Ovary (tissue), 9 donors: Measurements from ENCODE around the gene OR5B21. TPM values are rescaled to one million over a fixed set of nuclear protein-coding genes. Genes with fewer than 3 reads are reported as not detected.

ENCODE experiments used
- DNase-seq, 5 donors: peaks; one replicate each; pipeline ENCODE4 v3.0.0-alpha.2; 2019 to 2020
- H3K27ac ChIP-seq, 2 donors: fragments of 200-600 bp; one replicate each; pipeline versions ENCODE4 v1.5.1 to v1.8.0; 2019 to 2022
- H3K27me3 ChIP-seq: fragments of 200-600 bp; one replicate; pipeline ENCODE4 v1.8.0; 2022
- H3K36me3 ChIP-seq: fragments of 200-600 bp; sonication (generic); one replicate; pipeline ENCODE4 v1.5.1; 2019
- H3K4me1 ChIP-seq: one replicate; pipeline ENCODE4 v1.8.1; 2013; ENCODE audit warnings: mild to moderate bottlenecking, moderate library complexity; ENCODE audit not compliant: insufficient read depth
- H3K4me3 ChIP-seq: fragments of 200-600 bp; sonication (generic); one replicate; pipeline ENCODE4 v1.5.1; 2017
- H3K9me3 ChIP-seq, 2 donors: fragments of 200-600 bp in 1 of 2; sonication (generic) in 1 of 2; one replicate each; pipeline versions ENCODE4 v1.5.1 to v1.8.1; 2013 to 2019; ENCODE audit warnings: mild to moderate bottlenecking in 1 of 2, moderate library complexity in 1 of 2
- EP300 ChIP-seq: sonication (generic); formaldehyde crosslinking; IDR thresholded peaks from one replicate; pipeline ENCODE4 v1.6.1; 2017; ENCODE audit warnings: antibody characterized with exemption
- POLR2A ChIP-seq: fragments of 450-650 bp; IDR thresholded peaks from one replicate; pipeline ENCODE4 v1.6.1; 2017; ENCODE audit warnings: antibody characterized with exemption, mild to moderate bottlenecking, moderate library complexity
- WGBS, 3 donors: extraction: QIAGEN DNeasy Blood & Tissue Kit in 1 of 3; methylation state at CpG; one replicate each; pipeline versions ENCODE4 v1.1.5 to v1.1.7; 2013 to 2017; 5-methylcytosine and 5-hydroxymethylcytosine counted together
- intact Hi-C, 4 donors: fragments of 100-400 bp; cut with DNase I; formaldehyde crosslinking; loops; one replicate each; pipeline versions ENCODE4 v1.11.0 to v1.15.1; 2022 to 2023
- polyA plus RNA-seq, 2 donors: library from polyadenylated mRNA; stranded (reverse); fragments of 200-250 nt in 1 of 2; fragments of 350-450 nt in 1 of 2; fragmentation: Illumina TruSeq in 1 of 2; extraction: RNeasy Lipid Tissue Mini Kit (QIAGEN cat#74804) in 1 of 2; gene quantifications; one replicate each; pipeline ENCODE4 v1.2.3, GENCODE V29; 2013 to 2014
- total RNA-seq, 7 donors: library from RNA; depleted of rRNA in 2 of 7; stranded (reverse); fragments of >200 nt in 2 of 7; fragmentation: NEBNext Ultra II Directional in 3 of 7; extraction: Animal tissue kit (Norgen Biotek cat#: 25700) in 3 of 7; gene quantifications; one replicate each; pipeline versions ENCODE4 v1.1.0 to v1.2.4, GENCODE V29; 2016 to 2023
- TF ChIP-seq, protein P1 (sequence below), 3 donors: fragments of 450-650 bp in 2 of 3; fragments of 200-600 bp in 1 of 3; IDR thresholded peaks; one replicate each; pipeline versions ENCODE4 v1.5.1 to v1.8.0; 2016 to 2022; ENCODE audit warnings: antibody characterized with exemption in 3 of 3, mild to moderate bottlenecking in 1 of 3
- donor health status: DM: no; HTN: no; CAD: no; lungs with moderate emphysema.
- donor health status: DM: no; HTN: no; CAD: no.
- donor health status: Bipolar disorder and iron deficiency.
- donor health status: DM: yes; HTN: yes; CAD: no.
- donor health status: DM: no; HTN: no; CAD: no.
- donor health status: DM: yes; HTN: yes; CAD: no.

Gene OR5B21
- total and polyA plus RNA-seq, 9 donors: 0.25 TPM; not detected in 8

DNA sequence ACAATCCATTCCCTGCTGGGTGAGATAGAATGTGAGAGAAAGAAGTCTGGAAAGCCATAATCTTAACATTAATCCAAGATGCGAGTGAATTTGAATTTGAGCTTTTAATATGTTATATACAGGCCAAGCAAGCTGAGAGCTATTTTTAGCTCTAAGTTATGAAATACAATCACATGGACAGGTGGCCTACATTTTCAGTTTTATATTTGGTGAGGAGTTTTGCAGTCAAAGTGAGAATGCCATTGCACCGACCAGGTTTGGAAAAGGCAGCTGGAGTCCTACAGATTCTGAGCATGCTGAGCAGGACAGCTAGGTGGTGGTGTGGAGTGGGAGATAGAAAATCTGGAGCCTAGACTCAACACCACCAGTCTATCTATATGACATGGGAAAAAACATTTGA is 12.0 kb downstream of the OR5B21 start:
- no peak for DNase-seq
- Histone ChIP-seq H3K9me3 (no peaks in the 10 kb centered on the region), H3K4me3 (no peak overlapping the region), H3K36me3 (no peaks in the 10 kb centered on the region), H3K27me3 (no peaks in the 10 kb centered on the region), H3K27ac (no peak overlapping the region), H3K4me1 (no peaks in the 10 kb centered on the region)
- 57 to 63% (median 61%) methylated on average over 2 of the region's 2 CpGs for WGBS, 3 donors
- TF ChIP-seq, protein P1, sequence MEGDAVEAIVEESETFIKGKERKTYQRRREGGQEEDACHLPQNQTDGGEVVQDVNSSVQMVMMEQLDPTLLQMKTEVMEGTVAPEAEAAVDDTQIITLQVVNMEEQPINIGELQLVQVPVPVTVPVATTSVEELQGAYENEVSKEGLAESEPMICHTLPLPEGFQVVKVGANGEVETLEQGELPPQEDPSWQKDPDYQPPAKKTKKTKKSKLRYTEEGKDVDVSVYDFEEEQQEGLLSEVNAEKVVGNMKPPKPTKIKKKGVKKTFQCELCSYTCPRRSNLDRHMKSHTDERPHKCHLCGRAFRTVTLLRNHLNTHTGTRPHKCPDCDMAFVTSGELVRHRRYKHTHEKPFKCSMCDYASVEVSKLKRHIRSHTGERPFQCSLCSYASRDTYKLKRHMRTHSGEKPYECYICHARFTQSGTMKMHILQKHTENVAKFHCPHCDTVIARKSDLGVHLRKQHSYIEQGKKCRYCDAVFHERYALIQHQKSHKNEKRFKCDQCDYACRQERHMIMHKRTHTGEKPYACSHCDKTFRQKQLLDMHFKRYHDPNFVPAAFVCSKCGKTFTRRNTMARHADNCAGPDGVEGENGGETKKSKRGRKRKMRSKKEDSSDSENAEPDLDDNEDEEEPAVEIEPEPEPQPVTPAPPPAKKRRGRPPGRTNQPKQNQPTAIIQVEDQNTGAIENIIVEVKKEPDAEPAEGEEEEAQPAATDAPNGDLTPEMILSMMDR (IDR thresholded peaks at IDR 0.05): no peak
- TF ChIP-seq POLR2A (no peak), EP300 (no peak)
- intact Hi-C loops: no loop called here

DNA sequence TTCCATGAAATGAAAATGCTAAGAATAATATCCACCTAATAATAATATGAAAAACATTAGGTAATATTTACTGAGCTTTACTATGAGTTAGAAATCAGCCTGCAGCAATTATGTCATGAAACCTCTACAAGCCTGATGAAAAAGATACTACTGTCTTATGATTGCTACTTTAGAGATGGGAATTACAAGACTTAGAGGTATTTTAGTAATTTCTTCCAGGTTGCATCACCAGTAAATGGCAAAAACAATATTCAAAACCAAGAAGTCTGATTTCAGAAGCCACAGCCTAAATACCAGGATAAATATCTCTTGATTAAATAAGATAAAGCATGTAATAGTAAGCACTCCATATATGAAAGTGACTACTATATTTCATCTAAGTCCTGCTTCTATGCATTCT is 13.8 kb downstream of the OR5B21 start:
- intact Hi-C loops: no loop called here
- TF ChIP-seq, protein P1 (IDR thresholded peaks at IDR 0.05): no peak
- TF ChIP-seq EP300 (no peak), POLR2A (no peak)
- Histone ChIP-seq H3K27me3 (no peaks in the 10 kb centered on the region), H3K4me1 (no peaks in the 10 kb centered on the region), H3K36me3 (no peaks in the 10 kb centered on the region), H3K27ac (no peak overlapping the region), H3K4me3 (no peak overlapping the region), H3K9me3 (no peaks in the 10 kb centered on the region)
- no peak for DNase-seq

DNA sequence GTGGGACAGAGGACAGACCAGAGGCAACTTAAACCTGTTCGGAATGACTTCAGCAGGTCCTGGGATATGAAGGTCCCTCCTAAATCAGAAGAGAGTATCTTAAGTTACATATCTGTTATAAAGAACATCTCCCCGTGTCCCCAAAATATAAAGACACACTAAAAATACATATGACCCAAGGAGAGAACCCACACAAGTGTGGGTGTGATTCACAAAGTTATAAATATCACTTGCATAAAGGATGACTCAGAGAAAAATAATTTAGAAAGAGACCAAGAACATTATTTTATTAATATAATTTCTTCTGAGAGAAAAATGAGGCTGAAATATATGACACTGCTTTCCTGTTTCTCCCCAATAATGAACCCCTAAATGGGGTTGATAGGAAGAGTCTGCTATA is 14.2 kb downstream of the OR5B21 start:
- H3K27ac ChIP-seq: no peak overlapping the region

DNA sequence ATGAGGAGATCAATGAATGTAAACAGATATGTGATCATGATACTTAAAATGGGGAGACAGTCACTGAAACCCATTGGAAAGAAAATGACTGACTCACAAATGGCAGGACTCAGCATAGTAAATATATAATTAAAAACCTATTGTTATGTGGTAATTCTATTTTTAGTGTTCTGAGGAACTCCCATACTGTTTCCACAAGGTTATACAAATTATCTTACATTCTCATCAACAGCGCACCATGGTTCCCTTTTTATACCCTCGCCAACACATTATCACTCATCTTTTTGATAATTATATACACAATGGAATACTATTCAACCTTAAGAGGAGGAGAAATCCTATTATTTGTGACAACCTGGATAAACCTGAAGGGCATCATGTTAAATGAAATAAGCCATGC is 17.1 kb downstream of the OR5B21 start:
- no peaks in the 10 kb centered on the region for H3K4me1 ChIP-seq
- intact Hi-C loops: no loop called here
- no peak for DNase-seq
- no peak overlapping the region for H3K27ac ChIP-seq
- no peaks in the 10 kb centered on the region for H3K36me3 ChIP-seq
- H3K4me3 ChIP-seq: no peak overlapping the region
- WGBS, 3 donors: 48 to 89% (median 59%) methylated on average over 2 of the region's 2 CpGs
- no peaks in the 10 kb centered on the region for H3K9me3 ChIP-seq
- no peak for TF ChIP-seq POLR2A
- TF ChIP-seq EP300: no peak
- TF ChIP-seq, protein P1 (IDR thresholded peaks at IDR 0.05): no peak
- H3K27me3 ChIP-seq: no peaks in the 10 kb centered on the region

More for the DNA sequence above, 14.2 kb downstream of the OR5B21 start:
- no peaks in the 10 kb centered on the region for H3K27me3 ChIP-seq
- TF ChIP-seq POLR2A (no peak), EP300 (no peak)
- TF ChIP-seq, protein P1 (IDR thresholded peaks at IDR 0.05): no peak
- DNase-seq: no peak
- WGBS, 3 donors: 45 to 61% (median 47%) methylated on average over 2 of the region's 2 CpGs
- no peaks in the 10 kb centered on the region for H3K36me3 ChIP-seq
- H3K4me1 ChIP-seq: no peaks in the 10 kb centered on the region
- intact Hi-C loops: no loop called here
- no peak overlapping the region for H3K4me3 ChIP-seq
- H3K9me3 ChIP-seq: no peaks in the 10 kb centered on the region

DNA sequence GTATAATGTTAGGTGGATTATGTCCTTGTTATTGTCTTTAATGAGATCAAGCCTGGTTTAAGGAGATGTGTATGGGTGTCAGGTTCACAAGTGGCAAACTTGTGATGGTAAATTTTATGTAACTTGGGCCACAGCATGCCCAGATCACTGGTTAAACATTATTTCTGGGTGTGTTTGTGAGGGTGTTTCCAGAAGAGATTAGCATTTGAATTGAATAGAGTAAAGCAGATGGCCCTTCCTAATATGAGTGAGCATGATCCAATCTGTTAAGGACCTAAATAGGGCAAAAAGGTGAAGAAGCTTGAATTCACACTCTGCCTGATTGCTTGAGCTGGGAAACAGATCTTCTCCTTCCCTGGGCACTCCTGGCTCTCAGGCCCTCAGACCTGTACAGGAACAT is 20.7 kb downstream of the OR5B21 start:
- intact Hi-C loops: no loop called here
- TF ChIP-seq POLR2A (no peak), EP300 (no peak)
- TF ChIP-seq, protein P1 (IDR thresholded peaks at IDR 0.05): no peak
- no peaks in the 10 kb centered on the region for H3K4me1 ChIP-seq

More for the DNA sequence above, 20.7 kb downstream of the OR5B21 start:
- Histone ChIP-seq H3K27ac (no peak overlapping the region), H3K4me3 (no peak overlapping the region), H3K27me3 (no peaks in the 10 kb centered on the region), H3K36me3 (no peaks in the 10 kb centered on the region), H3K9me3 (no peaks in the 10 kb centered on the region)
- DNase-seq: no peak
